ENCODE data around the gene TFPT. TPM values are rescaled to one million over a fixed set of nuclear protein-coding genes. Genes with fewer than 3 reads are reported as not detected.

TFPT gene
- total RNA-seq, 1 experiment from 2014 or later = 35.8 TPM

- Histone ChIP-seq H3K9me3 (ENCODE audit: insufficient read depth, low read depth) (no peaks in the 10 kb centered on the region), H3K36me3 (ENCODE audit: low read depth) (peaks cover 5% of the 10 kb centered on the region; the same call in 1 of the 2 replicates), H3K4me3 (no peak overlapping the region), H3K4me1 (replicated peaks; ENCODE audit: insufficient read depth) (no peaks in the 10 kb centered on the region), H3K27me3 (ENCODE audit: insufficient read depth, low read depth) (no peaks in the 10 kb centered on the region), H3K4me2 (no peak overlapping the region), H4K20me1 (ENCODE audit: insufficient read depth) (no peaks in the 10 kb centered on the region), H3K27ac (no peak overlapping the region), H3K9me2 (ENCODE audit: insufficient read depth) (no peaks in the 10 kb centered on the region), H3F3A (ENCODE audit: insufficient read depth, low read depth) (no peaks in the 10 kb centered on the region), H3K79me2 (ENCODE audit: low read depth) (no peaks in the 10 kb centered on the region), H2AFZ (no peak overlapping the region)
- POLR2A ChIA-PET (ENCODE audit: unreplicated experiment) = interaction anchor here (0.7 kb wide), 1 partner anchor 14 kb away, joined by 8 read pairs; no protein-coding TSS in a partner anchor
- intact Hi-C loops (cut with micrococcal nuclease; ENCODE audit: unreplicated experiment) = no loop called here
- CTCF ChIA-PET = no interaction called here
- TF ChIP-seq EZH2 (IDR thresholded peaks at IDR 0.05; ENCODE audit: low read depth) (no peak), CTCF (conservative IDR thresholded peaks at IDR 0.05) (no peak)
- DNase-seq = no peak
- BruUV-seq (replicated peaks) = no TSS peak
These were observed 10.3 kb upstream of the TFPT start for GRCh38 chr19:54125713-54126112.

- Histone ChIP-seq H3K9me3 (ENCODE audit: insufficient read depth, low read depth) (no peaks in the 10 kb centered on the region), H3F3A (ENCODE audit: insufficient read depth, low read depth) (no peaks in the 10 kb centered on the region)
- intact Hi-C loops (cut with micrococcal nuclease; ENCODE audit: unreplicated experiment) = no loop called here
These were observed 8.9 kb upstream of the TFPT start for GRCh38 chr19:54124393-54124792.

GRCh38 chr19:54123682-54124081 lies 8.2 kb upstream of the TFPT start:
- no peak overlapping the region for H3K4me3 ChIP-seq
- H3K27ac ChIP-seq = no peak overlapping the region
- H3K4me1 ChIP-seq (replicated peaks; ENCODE audit: insufficient read depth) = no peaks in the 10 kb centered on the region
- no peaks in the 10 kb centered on the region for H3K27me3 ChIP-seq (ENCODE audit: insufficient read depth, low read depth)
- H3F3A ChIP-seq (ENCODE audit: insufficient read depth, low read depth) = no peaks in the 10 kb centered on the region
- ChIA-PET POLR2A (ENCODE audit: unreplicated experiment) (interaction anchor here (0.7 kb wide), 1 partner anchor 20 kb away, joined by 3 read pairs; no protein-coding TSS in a partner anchor), CTCF (no interaction called here)
- H4K20me1 ChIP-seq (ENCODE audit: insufficient read depth) = 0 out of 2 replicates have a peak, but pooled peaks cover 5% of the 10 kb centered on the region
- DNase-seq = no peak
- no peak overlapping the region for H3K4me2 ChIP-seq
- TF ChIP-seq EZH2 (IDR thresholded peaks at IDR 0.05; ENCODE audit: low read depth) (no peak), CTCF (conservative IDR thresholded peaks at IDR 0.05) (no peak)
- H3K36me3 ChIP-seq (ENCODE audit: low read depth) = peaks cover 2% of the 10 kb centered on the region; the same call in 1 of the 2 replicates
- no peaks in the 10 kb centered on the region for H3K79me2 ChIP-seq (ENCODE audit: low read depth)
- H3K9me2 ChIP-seq (ENCODE audit: insufficient read depth) = no peaks in the 10 kb centered on the region
- no peaks in the 10 kb centered on the region for H3K9me3 ChIP-seq (ENCODE audit: insufficient read depth, low read depth)
- no TSS peak for BruUV-seq (replicated peaks)
- H2AFZ ChIP-seq = no peak overlapping the region
- intact Hi-C loops (cut with micrococcal nuclease; ENCODE audit: unreplicated experiment) = no loop called here

More at GRCh38 chr19:54124393-54124792, 8.9 kb upstream of the TFPT start:
- H2AFZ ChIP-seq = no peak overlapping the region
- H3K36me3 ChIP-seq (ENCODE audit: low read depth) = peaks cover 5% of the 10 kb centered on the region; the same call in 1 of the 2 replicates
- H3K4me2 ChIP-seq = no peak overlapping the region
- no peak overlapping the region for H3K4me3 ChIP-seq
- DNase-seq = no peak
- CTCF ChIA-PET = no interaction called here
- BruUV-seq (replicated peaks) = no TSS peak
- H3K27ac ChIP-seq = no peak overlapping the region
- POLR2A ChIA-PET (ENCODE audit: unreplicated experiment) = no interaction called here
- H3K27me3 ChIP-seq (ENCODE audit: insufficient read depth, low read depth) = no peaks in the 10 kb centered on the region
- H4K20me1 ChIP-seq (ENCODE audit: insufficient read depth) = 0 out of 2 replicates have a peak, but pooled peaks cover 4% of the 10 kb centered on the region
- H3K4me1 ChIP-seq (replicated peaks; ENCODE audit: insufficient read depth) = no peaks in the 10 kb centered on the region
- H3K79me2 ChIP-seq (ENCODE audit: low read depth) = no peaks in the 10 kb centered on the region
- no peaks in the 10 kb centered on the region for H3K9me2 ChIP-seq (ENCODE audit: insufficient read depth)
- no peak for TF ChIP-seq EZH2 (IDR thresholded peaks at IDR 0.05; ENCODE audit: low read depth)
- TF ChIP-seq CTCF (conservative IDR thresholded peaks at IDR 0.05) = no peak

Measured in PC-9 (cell line).